ENCODE data around the gene PRRG4.
"Not testable (repeated sequence)": the region's sequence is repeated elsewhere in the genome, so short reads cannot be mapped to it uniquely, and the experiment has no call there.

Gene PRRG4

DNA sequence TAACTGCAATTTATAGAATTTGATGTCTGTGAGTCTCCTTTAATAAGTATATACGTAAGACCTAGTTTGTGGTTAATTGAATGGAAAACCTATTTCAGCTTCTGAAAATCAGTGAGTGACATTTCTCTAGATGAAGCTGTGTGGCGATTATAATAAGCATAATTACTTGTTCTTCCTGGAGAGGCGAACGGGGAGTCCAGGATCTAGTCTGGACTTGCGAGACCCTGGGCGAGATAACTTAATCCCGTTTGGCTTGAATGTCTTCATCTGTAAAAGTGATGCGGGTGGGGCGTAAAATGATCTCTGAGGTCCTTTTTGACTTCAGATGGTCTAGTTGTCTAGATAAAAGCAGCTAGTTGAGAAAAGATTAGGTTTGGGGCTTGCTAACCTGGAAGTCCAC is 1.1 kb downstream of the PRRG4 start:
- DNase-seq (ENCODE audit: low read depth in 2 of 2): no peak

DNA sequence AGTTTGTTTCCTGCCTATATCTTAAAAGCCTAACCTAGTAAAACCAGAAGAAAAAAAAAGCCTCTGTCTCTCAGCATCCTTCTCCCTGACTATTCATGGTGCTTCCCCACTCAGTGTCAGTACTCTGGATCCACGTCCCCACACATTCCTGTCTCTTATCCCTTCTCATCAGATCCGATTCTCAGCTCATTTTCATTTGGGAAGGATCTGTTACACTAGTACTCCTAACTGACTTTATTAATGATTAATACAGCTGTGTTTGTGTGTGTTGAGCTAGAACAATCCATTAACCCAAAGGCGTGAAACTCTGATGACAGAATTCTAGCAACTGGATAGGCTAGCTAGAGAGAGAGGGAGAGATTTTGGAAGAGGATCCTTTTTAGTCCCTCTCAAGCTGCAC is 1.5 kb downstream of the PRRG4 start:
- DNase-seq (ENCODE audit: low read depth in 2 of 2): no peak

DNA sequence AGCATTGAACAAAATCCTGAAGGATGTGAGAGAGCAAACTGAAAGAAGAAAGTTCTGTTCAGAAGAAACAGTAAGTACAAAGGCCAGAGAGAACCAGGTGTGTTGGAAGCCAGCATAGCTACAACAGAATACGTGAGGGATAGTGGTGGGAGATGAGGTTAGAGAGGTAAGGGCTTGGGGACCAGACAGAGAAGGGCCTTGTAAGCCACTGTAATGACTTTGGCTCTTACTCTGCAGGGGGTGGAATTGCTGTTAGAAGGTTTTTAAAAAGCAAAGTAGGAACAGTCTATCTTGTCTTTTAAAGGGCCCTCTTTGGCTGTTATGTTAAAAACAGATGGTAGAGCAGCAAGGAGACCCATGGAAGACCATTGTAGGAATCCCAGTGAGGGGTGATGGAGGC is 4.2 kb downstream of the PRRG4 start:
- DNase-seq (ENCODE audit: low read depth in 2 of 2): no peak

DNA sequence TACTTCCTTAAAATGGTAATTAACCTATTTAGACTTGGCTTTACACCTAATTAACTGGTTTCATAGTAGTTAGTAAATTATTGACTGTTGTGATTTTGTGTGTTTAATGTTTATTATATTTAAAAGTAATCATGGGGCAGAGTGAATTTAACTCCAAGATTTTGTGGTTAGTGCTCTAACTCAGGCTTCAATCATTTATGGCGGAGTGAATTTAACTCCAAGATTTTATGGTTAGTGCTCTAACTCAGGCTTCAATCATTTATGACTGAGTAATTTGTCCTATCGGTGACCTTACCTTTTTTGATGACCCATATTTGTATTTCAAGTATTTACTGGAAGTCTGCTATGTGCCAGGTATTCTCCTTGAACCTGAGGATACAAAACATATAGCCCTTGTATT is 7.2 kb downstream of the PRRG4 start:
- no peak for DNase-seq (ENCODE audit: low read depth in 2 of 2)

DNA sequence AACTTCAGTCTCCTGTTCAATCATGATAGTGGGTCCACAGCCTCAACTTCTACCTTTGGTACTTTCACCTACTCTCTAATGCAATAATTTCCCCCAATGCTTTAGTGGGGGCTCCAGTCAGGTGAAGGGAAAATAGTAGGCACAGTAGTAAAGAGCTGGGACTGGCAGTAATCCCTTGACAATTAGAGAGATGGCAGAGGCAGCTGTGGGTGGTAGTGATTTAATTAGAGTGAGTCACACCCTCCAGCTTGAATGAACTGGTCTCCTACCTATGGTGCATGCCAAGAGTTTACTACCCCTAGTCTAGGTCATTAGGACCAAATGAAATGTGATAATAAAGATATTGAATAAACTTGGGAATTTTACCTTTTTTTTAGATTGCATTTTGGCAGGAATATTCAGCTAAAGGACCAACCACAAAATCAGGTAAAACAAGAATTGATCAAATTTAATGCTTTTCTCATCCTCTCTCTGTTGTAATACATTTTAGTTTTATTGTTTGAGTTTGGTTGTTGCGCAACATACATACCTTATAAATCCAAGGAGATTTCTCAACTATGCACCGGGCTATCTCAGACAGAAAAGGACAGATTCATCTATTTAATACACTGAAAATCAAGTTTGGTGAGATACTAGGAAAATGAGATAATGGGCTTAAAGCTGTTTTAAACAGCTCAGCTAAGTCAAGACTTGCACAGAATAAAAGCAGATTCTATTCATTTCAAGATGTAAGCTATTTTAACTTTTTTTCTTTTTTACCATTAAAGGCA is 9.0 kb downstream of the PRRG4 start:
- DNase-seq (ENCODE audit: low read depth in 2 of 2): no peak

DNA sequence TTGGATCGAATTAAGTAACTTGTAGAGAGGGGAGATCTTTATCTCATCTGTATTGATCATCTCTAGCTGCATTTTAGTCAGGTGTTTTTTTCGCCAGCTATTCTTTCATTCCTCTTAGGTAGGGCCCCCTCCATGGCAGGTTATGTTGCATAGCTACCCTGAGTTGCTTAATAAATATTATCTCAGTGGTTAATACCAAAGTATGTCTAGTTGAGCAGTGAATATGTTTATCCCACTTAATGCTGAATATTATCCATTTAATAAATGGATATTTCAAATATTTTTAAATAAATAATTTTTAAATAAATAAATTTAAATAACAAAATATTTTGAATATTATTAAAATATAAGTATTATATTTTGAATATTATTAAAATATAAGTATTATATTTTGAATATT is 9.6 kb downstream of the PRRG4 start:
- no peak for DNase-seq (ENCODE audit: low read depth in 2 of 2)

DNA sequence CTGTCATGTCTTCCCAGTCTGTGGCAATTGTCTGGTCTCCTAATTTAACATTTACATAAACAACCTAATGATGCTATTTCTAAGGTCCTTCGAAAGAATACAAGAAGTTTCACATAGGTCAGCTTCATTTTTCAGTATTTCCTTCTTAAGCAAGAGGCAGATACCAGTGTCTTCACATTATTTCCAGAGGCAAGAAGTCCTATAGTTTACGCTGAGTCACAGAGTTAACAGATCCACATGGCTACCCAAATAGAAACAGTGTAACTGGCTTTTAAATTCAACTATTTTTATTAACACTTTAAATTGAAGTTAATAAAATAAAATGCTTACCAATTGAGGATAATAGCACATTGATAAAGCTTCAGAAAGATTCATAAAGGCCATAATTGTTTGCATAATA is 10.9 kb downstream of the PRRG4 start:
- no peak for DNase-seq (ENCODE audit: low read depth in 2 of 2)

DNA sequence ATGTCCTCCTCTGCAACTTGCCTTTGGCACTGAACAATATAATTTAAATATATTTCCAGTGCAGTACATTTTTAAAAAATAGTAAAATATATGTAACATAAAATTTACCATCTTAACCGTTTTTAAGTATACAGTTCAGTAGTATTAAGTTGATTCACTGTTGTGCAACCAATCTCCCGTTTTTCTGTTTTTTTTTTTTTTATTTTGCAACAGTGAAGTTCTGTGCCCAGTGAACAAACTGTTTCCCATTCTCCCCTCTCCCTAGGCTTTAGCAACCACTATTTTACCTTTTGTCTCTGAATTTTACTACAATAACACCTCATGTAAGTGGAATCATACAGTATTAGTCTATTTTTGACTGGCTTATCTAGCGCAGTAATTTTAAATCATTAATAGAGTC is 13.8 kb downstream of the PRRG4 start:
- DNase-seq (ENCODE audit: low read depth in 2 of 2): no peak

DNA sequence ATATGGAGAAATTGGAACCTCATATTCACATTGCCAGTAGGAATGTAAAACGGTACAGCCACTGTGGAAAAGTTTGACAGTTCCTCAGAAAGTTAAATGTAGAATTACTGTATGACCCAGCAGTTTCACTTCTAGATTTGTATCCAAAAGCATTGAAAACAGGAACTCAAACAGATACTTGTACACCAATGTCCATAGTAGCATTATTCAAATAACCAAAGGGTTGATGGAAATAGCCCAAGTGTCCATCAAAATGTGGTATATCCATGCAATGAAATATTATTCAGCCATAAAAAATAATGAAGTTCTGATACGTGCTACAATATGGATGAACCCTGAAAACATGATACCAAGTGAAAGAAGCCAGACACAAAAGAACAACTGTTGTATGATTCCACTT is 17.8 kb downstream of the PRRG4 start:
- no peak for DNase-seq (ENCODE audit: low read depth in 2 of 2)

DNA sequence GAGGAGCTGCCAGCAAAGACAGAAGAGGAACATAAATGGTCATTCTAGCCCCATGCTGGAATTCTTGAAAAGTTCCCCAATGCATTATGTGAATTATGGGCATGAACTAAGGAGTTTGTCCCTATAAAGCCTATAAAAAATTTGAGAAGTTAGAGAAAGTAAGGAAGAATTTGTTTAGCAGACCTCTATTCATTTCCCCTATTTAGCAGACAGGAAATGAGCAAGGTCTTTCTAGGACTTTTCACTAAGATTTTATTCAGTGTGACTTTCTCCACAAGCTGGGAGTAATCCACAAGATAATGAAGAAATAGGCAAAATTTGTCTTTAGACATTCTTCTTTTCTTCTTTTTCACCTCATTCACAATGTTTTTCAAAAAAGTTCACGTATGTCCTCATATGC is 20.0 kb downstream of the PRRG4 start:
- DNase-seq (ENCODE audit: low read depth in 2 of 2): no peak

DNA sequence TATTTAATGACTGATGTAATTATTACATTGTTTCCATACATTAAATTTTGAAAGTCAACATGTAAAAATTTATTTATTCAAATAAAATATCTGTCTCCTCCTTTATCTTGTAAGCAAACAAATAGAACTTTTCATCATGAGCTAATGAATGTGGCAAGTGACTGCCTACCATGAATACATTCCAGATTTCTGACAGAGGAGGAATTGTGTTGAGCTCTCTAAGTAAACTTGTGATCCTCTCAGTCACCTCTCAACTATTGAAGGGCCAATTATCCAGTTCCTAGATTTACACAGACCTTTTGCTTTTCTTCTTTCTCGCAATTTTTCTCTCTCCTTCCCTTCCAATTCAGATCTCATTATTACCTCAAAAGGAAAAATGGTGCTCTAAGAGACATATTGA is 21.5 kb downstream of the PRRG4 start:
- DNase-seq (ENCODE audit: low read depth in 2 of 2): no peak

DNA sequence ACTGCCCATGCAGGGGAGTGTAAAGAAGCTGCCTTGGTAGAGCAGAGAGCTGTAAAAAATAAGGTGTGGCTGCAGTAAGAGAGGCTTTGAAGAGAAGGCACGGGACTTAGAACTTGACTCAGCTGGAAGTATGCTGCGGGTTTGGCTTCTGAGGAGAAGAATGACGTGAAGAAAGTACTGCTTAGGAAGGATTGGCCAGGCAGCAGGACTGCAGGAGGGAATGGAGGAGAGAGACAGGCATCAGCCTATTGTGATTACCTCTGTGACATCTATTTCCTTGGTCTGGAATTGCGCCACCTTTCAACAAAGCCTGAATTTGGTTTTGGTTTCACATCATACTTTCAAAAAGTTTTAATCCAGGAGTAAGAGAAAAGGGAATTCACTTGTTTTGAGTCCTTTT is 22.5 kb downstream of the PRRG4 start:
- no peak for DNase-seq (ENCODE audit: low read depth in 2 of 2)

DNA sequence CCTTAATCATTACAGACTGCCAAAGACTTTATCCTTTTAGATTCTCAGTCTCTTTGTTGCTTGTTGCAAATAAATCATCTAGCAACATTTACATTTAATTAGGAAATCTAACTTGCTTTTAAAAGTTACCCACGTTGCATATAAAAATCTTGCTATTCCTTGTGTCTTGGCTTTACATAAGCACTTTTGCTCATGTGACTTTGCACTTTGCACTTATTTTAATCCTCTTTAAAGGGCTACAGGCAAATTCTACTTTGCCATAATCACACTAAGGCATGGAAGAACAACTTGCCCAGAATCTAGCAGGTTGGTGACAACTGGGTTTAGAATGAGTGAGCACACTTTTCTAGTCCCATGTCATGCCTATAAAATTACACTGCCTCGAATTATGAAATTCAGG is 25.9 kb downstream of the PRRG4 start:
- DNase-seq (ENCODE audit: low read depth in 2 of 2): no peak

DNA sequence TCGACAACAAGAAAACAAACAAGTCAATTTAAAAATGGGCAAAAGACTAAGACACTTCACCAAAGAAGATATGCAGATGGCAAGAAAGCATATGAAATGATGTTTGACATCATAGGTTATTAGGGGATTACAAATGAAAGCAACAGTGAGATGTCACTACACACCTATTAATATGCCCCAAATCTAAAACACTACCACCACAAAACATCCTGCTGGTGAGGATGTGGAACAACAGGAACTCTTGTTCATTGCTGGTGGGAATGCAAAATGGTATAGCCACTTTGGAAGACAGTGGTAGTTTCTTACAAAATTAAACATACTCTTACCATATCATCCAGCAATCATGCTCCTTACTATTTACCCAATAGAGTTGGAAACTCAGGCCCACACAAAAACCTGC is 29.0 kb downstream of the PRRG4 start:
- no peak for DNase-seq (ENCODE audit: low read depth in 2 of 2)

DNA sequence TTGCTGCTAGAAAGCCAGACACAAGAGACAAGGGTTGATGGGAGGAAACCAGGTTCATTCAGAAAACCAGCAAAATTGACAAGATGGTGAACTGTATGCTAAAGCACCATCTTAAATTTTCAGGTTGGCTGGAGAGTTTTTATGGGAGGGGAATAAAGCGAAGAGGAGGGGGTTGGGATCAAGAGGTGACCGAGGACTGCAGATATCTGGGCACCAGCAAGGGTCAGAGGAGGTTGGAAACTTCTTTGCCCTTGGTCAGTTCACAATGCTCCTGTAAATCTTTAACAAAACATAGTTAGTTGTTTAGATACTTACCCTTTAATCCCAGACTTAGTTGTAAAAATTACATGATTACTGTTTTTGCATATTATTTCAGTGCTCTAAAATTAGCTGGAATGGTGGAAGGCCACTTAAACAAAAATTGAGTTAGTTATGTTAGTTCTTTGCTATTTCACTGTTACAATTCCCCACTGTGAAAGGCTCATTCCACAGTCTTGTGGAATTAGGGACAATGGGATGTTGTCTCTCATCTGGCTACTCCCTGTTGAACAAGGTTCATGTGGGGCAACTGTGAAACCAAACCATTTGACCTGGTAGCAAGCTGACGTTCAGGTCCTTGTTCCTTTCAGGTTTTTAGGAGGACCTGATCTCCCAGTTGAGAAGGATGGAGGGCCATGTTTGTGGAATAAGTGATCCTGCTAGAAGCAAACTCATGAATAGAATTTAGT is 32.3 kb downstream of the PRRG4 start:
- no peak for DNase-seq (ENCODE audit: low read depth in 2 of 2)

DNA sequence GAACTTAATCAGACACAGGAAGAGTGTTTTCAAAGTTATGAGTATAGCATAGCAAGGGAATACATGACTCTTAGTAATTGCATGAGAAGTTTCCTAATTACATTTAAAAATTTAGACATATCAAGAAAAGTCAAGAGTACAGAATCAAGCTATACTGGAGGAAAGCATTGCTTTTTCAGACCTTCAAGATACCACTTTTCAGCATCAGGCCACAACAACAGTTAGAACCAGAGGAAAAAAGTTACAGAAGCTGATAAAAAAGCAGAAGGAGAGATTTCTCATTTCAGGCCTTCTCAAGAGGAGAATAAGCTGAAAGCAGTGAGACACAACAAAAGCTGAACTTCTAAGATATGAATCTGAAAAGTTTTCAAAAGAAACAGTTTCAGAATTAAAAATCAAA is 34.8 kb downstream of the PRRG4 start:
- no peak for DNase-seq (ENCODE audit: low read depth in 2 of 2)

DNA sequence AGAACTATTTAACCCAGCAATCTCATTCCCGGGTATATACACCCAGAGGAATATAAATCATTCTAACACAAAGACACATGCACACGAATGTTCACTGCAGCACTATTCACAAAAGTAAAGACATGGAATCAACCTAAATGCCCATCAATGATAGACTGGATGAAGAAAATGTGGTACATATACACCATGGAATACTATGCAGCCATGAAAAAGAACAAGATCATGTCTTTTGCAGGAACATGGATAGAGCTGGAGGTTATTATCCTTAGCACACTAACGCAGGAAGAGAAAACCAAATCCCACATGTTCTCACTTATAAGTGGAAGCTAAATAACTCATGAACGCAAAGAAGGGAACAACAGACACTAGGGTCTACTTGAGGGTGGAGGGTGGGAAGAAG is 39.0 kb downstream of the PRRG4 start:
- not testable (repeated sequence) for DNase-seq (ENCODE audit: low read depth in 2 of 2)

DNA sequence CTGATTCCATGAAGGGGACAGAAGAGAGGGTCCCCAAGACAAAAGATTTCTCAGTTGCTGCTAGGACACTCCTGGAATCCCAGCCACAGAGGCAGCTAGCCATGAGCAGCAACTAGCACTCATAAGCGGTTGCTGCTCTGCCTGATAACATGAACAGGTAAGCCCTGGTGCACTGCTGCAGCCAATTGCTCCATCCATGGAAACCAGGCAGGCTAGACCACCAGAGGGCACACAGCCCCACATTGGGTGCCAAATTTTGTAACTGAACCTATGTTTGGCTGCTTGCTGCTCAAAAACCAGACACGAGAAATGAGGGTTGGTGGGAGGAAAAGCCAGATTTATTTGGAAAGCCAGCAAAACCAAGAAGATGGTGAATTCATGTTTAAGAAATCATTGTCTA is 40.9 kb downstream of the PRRG4 start:
- DNase-seq (ENCODE audit: low read depth in 2 of 2): no peak

DNA sequence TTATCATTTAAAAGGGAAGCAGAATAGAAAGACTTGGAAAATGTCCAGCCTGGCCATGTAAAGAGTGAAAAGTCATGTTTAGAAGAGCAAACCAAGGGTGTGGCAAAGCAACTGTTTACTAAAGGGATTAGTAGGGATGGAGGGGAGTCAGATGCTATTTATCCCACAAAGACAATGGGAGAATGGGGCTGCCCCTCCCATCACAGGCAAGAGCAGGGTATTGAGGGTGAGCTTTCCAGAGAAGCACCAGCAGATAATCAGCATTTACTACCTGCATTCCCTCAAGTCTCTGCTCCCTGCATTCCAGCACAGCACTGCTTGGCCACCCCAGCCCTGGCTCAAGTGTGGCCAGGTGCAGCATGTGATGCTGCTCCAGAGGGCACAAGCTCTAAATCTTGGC is 44.4 kb downstream of the PRRG4 start:
- DNase-seq (ENCODE audit: low read depth in 2 of 2): no peak

DNA sequence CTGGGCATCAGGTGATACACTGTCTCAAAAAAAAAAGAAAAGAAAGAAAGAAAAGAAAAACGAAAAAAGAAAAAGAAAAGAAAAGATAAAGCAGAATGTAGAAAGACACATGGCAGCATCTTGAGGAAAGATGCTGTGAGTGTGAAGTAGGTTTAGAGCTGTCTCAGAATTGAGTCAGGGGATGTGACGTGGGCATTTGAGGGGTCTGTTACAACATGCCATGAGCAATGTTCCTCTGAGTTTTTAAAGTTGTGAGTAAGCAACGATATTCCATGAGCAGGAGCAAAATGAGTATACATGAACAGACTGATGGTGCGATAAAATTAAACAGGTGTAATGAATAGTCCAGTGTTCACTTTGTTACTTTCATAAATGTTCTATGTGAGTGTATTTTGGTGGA is 51.6 kb downstream of the PRRG4 start:
- no peak for DNase-seq (ENCODE audit: low read depth in 2 of 2)

DNA sequence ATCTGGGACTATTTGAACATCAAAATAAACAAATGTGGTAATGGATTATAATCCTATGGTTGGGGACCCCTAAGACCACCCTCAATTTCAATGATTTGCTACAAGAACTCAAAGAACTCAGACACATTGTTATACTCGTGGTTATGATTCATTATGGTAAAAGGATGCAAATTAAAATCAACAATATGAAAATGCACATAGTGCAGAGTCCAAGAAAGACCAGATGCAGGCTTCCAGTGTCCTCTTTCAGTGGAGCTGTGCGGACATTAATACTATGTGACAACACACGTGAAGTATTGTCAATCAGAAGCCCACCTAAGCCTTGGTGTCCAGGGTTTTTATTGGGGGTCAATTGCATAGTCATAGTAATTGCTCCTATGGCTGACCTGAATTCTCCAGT is 53.7 kb downstream of the PRRG4 start:
- DNase-seq (ENCODE audit: low read depth in 2 of 2): no peak

DNA sequence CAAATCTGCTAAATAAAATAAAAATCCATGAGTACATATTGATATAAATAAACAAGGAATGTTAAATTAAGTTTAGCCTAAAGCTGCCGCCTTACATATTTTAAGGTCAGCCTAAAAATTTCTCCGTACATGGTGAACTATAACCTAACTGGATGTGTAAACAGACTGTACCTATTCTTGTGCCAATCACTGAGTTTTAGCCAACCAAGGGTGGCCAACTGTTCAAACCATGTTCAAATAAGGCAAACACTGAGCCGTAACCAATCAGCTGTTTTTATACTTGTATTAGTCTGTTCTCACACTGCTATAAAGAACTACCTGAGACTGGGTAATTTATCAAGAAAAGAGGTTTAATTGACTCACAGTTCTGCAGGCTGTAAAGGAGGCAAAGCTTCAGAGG is 54.3 kb downstream of the PRRG4 start:
- DNase-seq (ENCODE audit: low read depth in 2 of 2): no peak

DNA sequence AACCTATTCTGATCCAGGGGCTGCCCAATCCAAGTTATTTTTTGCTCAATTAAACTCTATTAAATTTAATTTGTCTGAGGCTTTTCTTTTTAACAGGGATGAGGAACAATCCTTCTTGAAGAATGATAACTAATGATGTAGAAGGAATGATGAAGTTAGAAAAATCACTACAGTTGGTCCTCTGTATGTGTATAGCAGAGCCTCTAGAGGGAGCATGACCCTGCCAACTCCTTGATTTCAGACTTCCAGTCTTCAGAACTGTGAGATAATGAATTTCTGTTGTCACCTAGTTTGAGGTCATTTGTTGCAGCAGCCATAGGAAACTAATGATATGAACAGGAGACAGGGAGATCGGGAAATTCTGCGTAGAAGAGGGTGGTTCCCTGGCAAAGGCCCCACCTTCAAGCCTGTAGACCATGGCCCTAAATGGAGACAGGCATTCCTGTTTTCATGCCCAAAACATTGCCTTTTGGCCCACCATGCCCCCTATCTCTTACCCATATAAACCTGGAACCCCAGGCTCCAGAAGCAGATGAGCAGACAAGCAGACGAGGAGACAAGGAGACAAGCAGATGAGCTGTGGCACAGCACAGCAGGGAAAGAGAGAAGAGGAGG is 55.1 kb downstream of the PRRG4 start:
- no peak for DNase-seq (ENCODE audit: low read depth in 2 of 2)

All from stimulated activated CD8-positive, alpha-beta memory T cell treated with anti-CD3 and anti-CD28 coated beads, Interleukin-15, amount 100 ng/mL, for 4 hours (primary cell).